NK-92 (cell line): ENCODE measurements around the gene NCLN.

Experiments used
- DNase-seq: peaks from one replicate; lab custom pipeline; 2025; ENCODE audit not compliant: unreplicated experiment; lab: John Stamatoyannopoulos, UW

The NCLN gene, protein sequence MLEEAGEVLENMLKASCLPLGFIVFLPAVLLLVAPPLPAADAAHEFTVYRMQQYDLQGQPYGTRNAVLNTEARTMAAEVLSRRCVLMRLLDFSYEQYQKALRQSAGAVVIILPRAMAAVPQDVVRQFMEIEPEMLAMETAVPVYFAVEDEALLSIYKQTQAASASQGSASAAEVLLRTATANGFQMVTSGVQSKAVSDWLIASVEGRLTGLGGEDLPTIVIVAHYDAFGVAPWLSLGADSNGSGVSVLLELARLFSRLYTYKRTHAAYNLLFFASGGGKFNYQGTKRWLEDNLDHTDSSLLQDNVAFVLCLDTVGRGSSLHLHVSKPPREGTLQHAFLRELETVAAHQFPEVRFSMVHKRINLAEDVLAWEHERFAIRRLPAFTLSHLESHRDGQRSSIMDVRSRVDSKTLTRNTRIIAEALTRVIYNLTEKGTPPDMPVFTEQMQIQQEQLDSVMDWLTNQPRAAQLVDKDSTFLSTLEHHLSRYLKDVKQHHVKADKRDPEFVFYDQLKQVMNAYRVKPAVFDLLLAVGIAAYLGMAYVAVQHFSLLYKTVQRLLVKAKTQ

DNA sequence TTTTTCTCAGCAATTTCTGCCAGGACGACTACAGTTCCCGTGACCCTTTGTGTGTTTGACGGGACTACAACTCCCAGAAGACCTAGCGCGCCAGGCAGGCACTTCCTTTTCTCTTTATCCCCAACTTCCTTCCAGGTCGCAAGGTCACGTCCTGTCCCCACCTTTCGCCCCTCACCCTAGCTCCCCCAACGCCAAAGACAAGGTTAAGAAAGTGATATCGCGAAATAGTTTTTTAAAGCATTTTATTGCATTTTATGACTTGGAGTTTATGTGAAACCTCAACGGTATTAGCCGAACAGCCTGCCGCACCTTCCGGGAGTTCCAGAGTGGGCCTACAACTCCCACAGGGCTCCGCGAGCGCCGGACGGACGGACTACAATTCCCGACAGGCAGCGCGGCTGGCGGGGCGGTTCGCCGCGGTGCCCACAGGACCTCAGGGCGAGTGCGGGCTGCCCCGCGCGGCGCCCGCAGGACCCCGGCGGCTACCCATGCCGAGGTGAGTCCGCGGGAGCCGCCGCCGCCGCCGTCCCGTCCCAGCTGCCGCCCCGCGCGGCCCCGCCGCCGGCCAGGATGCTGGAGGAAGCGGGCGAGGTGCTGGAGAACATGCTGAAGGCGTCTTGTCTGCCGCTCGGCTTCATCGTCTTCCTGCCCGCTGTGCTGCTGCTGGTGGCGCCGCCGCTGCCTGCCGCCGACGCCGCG is at the start of gene NCLN:
TSS of gene NCLN (plus strand) at position 470 of the 699 bp plus-strand sequence. CDS start at position 571, 101 bp downstream.
- peak; percentile 43 for DNase-seq

DNA sequence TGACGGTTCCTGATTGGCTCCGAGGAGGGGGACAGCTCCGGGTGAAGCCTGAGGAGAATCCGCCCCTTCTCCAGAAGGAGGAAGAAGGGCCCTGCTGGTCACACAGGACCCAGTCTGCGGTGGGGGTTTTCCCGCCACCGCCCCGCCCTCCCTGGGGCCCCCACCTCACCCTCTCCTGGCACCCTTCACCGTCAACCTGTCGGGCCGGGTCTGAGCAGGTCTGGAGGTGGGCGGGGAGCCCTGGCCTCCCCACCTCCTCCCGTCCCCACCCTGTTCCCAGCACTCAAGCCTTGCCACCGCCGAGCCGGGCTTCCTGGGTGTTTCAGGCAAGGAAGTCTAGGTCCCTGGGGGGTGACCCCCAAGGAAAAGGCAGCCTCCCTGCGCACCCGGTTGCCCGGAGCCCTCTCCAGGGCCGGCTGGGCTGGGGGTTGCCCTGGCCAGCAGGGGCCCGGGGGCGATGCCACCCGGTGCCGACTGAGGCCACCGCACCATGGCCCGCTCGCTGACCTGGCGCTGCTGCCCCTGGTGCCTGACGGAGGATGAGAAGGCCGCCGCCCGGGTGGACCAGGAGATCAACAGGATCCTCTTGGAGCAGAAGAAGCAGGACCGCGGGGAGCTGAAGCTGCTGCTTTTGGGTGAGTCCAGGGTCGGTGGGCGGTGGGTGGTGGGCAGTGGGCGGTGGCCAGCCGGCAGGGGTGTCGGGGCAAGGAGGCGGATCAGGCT is 49.6 kb upstream of the NCLN start, which contains the start of gene GNA15:
TSS of gene GNA15 (plus strand) at position 73 of the 723 bp plus-strand sequence. CDS start at position 491, 418 bp downstream.
- no peak for DNase-seq

DNA sequence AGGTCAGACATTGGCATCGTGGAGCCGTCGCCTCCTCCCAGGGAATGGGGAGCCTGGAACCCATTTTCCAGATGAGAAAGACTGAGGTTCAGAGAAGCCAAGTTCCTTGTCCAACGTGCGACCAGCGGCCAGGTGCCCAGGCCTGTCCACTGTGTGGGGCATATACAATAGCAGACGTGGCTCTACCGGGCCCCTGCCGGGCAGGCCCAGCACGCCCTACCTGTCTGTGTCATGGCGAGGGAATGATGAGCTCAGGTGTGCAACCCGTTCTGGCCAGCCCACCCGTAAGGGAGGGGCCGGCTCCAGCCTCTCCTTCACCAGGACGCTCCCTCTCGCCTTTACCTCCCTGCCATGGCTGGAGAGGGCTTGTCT is 49.1 kb upstream of the NCLN start:
- DNase-seq, result no peak

DNA sequence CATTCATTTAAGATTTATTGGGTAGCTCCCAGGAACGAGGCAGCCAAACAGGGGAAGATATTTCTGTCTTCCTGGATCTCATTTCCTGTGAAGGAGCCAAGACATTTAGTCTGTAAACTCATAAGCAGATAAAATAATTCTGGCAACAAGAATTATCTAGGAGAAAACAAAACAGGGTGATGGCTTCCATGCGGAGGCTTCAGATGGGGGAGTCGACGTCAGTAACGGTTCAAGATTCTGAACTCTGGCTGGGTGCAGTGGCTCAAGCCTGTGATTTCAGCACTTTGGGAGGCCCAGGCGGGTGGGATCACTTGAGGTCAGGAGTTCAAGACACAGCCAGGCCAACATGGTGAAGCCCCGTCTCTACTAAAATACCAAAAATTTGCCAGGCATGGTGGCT is 48.6 kb upstream of the NCLN start:
- no peak for DNase-seq

DNA sequence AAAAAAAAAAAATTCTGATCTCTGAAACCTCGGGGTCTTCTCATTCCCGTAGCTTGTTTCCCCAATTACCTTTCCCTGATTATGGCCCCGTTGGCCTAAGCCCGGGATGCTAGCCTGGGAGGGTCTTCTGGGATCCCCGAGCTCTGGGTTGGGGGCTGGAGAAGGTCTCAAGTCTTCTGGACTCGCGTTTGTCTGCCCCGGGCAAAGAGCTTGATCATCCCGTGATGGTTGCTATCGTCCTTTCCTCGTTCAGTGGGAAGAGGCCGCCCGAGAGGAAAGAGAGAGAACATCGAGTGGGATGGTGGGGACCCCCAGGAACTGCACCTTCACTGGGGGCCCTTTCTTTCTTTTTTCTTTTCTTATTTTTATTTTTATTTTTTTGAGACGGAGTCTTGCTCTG is 47.5 kb upstream of the NCLN start:
- DNase-seq, result no peak

DNA sequence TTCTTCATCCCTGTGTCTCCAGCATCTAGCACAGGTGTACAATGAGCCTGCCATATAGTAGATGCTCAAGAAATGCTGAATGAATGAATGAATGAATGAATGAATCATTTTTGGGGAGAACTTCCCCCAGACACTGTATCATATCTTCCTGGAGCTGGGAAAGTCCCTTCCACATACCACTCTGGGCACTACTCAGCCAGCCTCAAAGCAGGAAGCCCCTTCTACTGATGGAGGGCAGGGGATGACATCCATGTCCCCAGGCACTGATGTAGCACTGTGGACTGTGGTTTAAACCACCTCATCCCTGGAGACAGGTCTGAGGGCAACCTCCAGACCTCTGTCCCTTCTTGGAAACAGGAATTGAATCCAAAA is 45.1 kb upstream of the NCLN start:
- DNase-seq, result no peak

DNA sequence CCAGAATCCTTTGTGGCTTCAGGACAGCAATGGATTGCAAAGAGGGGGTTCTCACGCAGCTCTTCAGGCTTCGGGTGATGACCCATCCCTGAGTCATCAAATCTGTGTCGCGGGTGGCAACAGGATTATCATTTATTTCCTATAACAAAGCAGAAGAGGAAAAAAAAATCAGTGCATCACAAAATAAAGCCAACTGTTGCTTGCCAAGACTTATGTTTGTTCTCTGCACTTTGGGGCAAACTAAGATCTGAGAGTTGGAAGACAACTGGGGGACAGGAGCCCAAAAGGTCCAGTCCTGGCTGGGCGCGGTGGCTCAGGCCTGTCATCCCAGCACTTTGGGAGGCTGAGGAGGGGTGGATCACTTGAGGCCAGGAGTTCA is 43.4 kb upstream of the NCLN start:
- no peak for DNase-seq

DNA sequence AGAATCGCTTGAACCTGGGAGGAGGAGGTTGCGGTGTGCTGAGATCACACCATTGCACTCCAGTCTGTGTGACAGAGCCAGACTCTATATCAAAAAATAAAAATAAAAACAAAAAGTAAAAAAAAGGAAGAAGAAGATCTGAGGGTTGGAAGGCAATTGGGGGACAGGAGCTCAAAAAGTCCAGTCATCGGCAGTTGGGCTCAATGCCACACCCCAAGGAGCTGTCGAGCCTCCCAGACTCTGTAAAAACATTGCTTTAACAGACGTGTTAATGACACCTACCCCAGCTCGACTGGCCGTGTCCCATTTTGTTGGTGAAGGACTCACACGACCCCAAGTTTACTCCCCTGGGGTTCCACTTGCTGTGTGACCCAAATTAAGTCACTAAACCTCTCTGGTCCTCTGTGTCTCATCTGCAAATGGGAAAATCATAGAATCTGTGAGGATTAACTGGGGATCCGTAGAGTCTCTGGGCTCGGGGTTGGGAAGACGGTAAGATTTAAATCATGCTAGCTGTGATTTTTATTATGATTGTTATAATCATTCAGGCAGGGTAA is 42.9 kb upstream of the NCLN start:
- DNase-seq, result no peak

DNA sequence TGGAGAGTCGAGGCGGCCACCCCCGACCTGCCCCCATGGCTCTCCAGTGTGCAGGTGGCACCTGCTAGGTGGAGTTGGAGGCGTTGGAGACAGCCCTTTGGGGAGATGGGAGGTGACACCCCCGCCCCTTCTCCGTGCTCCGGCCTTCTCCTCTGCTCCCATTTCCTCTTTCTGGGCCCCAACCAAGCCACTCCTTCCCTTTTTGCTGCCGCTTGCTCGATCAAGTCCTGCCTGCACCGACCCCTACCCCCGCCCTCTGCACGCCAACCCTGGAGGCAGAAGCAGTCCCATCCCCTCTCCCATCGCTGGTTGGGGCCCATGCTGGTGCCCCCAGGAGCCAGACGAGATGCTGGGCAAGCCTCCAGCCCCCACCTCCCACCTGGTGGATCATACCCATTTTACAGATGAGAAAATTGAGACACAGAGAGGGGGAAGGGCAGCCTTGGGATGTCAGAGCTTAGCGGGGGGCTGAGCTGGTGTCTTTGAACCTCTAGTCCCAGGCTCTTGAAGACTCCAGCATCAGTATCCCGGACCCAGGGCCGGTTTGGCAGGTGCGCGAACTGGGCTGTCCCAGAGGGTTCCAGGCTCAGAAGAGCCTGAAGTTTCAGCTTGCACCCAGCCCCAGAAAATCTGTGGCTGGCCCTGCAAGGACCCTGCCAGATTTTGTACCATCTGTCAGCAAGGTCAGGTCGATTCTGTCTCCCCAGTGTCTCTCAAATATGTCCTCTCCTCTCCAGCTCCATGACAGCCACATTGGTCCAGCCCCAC is 39.6 kb upstream of the NCLN start:
- DNase-seq, result no peak

DNA sequence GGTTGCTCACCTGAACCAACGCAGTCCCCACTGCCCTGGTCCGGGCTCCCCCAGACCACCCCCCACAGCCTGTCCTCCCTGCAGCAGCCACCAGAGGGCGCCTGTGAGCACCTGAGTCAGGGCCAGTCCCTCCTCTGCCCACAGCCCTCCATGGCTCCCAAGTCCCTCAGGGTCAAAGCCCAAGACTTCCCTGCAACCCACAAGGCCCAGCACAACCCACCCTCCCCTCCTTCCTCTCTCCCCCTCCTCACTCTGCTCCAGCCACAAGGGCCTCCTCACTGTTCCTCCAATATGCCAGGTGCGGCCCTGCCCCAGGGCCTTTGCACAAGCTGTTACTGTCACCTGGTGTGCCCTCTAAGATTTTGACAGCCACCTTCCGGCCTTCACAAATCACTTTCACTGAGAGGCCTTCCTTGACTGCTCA is 39.0 kb upstream of the NCLN start:
- DNase-seq, result no peak

DNA sequence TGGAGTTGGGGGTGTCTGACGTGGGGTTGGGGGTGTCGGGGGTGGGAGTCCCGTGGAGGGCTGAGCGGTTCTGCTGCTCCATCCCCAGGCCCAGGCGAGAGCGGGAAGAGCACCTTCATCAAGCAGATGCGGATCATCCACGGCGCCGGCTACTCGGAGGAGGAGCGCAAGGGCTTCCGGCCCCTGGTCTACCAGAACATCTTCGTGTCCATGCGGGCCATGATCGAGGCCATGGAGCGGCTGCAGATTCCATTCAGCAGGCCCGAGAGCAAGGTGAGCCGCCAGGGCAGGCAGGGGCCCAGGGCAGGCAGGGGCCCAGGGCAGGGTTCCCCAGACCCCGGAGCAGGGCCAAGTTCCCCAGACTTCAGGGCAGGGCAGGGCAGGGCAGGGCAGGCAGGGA is 37.2 kb upstream of the NCLN start:
- no peak for DNase-seq

DNA sequence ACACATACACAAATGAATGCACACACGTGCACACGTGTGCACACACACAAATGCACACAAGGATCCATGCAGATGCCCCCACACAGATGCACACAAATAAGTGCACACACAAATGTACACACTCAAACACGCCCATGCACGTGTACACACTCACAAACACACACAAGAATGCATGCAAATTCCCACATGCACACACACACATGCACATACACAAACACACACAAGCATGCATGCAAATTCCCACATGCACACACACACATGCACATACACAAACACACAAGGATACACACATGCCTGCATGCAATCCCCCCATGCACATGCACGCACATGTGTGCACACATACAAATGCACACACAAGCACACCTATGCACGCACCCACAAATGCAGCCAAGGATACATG is 36.6 kb upstream of the NCLN start:
- no peak for DNase-seq

DNA sequence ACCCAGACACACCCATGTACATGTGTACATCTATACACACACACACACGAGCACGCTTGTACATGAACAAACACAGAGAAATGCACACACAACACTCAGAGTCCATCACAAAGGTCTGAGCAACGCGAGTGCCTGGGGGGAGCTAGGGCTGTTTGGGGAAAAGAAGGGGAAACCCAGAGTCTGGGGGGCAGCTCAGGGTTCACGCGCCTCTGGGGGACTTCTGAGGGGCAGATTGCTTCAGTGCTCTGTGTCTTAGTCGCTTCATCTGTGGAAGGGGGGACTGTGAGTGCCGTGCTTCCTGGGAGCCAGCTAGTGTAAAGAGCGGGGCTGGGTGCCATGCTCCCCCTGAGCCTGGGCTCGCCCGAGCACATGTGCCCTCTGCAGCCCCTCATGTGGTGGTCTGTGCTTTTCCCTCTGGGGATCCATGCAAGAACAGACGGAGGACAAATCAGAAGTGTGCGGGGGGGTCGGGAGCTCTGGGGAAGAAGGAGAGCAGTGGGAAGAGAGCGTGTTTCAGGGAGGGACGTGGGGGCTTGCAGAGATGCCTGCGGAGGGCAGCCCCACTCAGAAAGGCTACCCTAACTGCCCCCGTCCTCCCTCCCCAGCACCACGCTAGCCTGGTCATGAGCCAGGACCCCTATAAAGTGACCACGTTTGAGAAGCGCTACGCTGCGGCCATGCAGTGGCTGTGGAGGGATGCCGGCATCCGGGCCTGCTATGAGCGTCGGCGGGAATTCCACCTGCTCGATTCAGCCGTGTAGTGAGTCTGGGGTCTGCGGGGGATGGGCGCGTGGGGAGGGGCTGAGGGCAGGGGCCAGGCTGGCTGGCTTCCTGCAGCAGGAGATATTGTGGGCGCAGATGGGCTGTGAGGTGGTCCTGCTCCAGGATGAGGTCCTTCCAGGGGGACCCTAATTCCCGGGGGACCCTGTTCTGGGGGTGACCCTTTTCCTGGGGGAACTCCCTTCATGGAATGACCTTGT is 35.9 kb upstream of the NCLN start:
- no peak for DNase-seq

DNA sequence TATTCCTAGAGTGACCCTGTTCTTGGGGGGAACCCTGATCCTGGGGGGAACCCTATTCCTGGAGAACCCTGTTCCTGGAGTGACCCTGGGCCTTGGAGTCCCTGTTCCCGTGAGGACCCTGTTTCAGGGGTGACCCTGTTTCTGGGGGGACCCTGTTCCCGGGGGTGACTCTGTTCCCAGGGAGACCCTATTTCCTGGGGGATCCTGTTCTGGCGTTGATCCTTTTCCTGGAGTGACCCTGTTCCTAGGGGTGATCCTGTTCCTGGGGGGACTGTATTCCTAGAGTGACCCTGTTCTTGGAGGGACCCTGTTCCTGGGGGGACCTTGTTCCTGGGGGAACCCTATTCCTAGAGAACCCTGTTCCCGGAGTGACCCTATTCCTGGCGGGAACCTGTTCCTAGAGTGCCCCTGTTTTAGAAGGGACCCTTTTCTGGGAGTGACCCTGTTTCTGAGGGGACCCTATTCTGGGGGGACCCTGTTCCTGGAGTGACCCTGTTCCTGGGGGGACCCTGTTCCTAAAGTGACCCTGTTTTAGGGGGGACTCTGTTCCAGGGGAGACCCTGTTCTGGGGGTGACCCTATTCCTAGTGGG is 34.9 kb upstream of the NCLN start:
- no peak for DNase-seq

DNA sequence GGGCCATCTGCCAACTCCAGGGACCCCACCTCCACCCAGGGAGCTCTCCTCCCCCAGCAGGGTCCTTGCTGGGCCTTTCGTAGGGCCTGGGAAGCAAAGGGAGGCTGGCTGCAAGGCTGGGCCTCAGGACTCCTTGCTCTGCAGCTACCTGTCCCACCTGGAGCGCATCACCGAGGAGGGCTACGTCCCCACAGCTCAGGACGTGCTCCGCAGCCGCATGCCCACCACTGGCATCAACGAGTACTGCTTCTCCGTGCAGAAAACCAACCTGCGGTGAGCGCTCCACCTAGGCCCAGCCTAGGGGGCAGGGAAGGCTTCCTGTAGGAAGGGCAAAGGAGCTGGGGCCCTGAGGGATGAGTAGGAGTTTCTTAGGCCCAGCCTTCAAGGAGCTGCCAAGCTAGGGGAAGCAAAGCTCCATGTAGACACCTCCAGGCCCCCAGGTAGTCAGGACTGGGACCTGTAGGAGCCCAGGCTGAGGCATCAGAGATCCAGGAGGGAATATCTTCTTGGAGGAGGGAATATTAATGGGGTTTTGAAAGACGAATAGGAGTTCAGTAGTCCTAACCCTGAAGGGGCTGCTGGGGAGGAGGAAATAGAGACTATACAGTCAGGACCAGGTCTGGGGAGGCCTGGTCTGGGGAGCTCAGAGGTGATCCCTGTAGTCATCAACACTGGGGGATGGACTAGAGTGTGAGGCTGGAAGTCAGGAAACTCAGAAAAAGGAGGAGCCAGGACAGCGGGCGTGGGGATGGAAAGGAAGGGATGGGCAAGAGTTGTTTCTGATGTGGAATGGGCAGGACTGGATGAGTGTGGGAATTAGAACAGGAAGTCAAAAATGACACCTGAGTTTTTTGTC is 33.9 kb upstream of the NCLN start:
- no peak for DNase-seq

DNA sequence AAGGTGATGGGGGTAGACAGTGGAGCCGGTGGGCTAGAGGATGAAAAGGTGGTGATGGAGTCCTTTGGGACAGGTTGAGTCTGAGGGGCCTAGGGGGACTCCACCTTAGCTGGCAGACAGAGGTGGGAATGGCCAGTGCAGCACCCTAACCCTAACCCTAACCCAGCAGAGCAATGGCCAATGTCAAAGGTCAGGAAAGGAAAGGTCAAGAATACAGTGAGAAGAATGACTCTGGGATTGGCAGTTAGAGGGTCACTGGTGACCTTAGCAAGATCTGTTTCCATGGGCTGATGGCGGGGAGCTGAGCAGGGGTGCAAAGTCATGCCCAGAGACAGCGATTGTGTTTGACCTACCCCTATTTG is 33.3 kb upstream of the NCLN start:
- no peak for DNase-seq

DNA sequence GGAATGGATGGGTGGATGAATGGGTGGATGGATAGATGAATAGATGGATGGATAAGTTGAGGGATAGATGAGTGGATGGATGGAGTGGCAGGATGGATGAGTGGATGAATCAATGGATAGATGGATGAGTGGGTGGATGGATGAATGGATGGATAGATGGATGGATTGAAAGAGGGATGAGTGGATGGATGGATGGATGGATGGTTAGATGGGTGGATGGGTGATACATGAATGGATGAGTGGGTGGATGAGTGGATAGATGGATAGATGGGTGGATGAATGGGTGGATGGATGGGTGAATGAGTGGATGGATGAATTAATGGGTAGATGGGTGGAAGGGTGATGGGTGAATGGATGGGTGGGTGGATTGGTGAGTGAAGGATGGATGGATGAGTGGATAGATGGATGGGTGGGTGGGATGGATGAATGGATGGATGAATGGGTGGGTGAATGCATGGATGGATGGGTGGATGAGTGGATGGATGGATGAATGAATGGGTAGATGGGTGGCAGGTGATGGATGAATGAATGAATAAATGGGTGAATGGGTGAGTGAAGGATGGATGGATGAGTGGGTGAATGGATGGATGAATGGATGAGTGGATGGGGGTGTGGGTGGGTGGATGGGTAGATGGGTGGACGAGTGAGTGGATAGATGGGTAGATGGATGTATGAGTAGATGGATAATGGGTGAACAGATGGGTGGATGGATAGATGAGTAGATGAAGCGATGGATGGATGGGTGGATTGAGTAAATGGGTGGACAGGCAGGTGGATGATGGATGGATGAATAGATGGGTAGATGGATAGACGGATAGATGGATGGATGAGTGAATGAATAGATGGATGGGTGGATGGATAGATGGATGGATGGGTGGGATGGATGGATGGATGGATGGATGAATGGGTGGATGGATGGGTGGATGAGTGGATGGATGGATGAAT is 32.2 kb upstream of the NCLN start:
- no peak for DNase-seq
